ENCODE measurements around the gene GRIK5.

The GRIK5 gene

GRCh38 chr19:42038666-42039065 is 31.3 kb downstream of the GRIK5 start:
- TF ChIP-seq, protein P1, sequence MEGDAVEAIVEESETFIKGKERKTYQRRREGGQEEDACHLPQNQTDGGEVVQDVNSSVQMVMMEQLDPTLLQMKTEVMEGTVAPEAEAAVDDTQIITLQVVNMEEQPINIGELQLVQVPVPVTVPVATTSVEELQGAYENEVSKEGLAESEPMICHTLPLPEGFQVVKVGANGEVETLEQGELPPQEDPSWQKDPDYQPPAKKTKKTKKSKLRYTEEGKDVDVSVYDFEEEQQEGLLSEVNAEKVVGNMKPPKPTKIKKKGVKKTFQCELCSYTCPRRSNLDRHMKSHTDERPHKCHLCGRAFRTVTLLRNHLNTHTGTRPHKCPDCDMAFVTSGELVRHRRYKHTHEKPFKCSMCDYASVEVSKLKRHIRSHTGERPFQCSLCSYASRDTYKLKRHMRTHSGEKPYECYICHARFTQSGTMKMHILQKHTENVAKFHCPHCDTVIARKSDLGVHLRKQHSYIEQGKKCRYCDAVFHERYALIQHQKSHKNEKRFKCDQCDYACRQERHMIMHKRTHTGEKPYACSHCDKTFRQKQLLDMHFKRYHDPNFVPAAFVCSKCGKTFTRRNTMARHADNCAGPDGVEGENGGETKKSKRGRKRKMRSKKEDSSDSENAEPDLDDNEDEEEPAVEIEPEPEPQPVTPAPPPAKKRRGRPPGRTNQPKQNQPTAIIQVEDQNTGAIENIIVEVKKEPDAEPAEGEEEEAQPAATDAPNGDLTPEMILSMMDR (IDR thresholded peaks at IDR 0.05) = no peak

DNA sequence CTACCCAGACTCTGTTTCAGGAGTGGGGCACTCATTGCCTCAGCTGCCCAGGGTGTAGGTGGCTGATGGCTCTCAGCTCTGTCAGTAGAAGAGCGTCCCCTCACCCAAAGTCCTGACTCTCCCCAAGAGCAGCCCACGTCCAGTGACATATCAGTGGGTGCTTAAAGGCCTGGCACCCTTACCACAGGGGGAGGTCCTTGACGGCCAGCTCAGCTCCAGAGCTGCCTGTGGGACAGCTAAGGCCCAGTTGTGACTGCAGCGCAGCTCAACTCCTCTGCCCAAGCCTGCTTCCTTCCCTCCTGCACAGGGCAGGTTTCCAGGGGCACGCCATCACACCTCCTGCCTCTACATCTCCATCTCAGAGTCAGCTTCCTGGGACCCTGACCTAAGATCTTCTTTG is 32.4 kb downstream of the GRIK5 start:
- TF ChIP-seq, protein P1 (IDR thresholded peaks at IDR 0.05) = no peak

- TF ChIP-seq, protein P1 (IDR thresholded peaks at IDR 0.05) = peak; percentile 70
These were observed 35.2 kb downstream of the GRIK5 start for GRCh38 chr19:42034640-42035391.

GRCh38 chr19:42033413-42033812 is 36.6 kb downstream of the GRIK5 start:
- TF ChIP-seq, protein P1 (IDR thresholded peaks at IDR 0.05) = no peak

- TF ChIP-seq, protein P1 (IDR thresholded peaks at IDR 0.05) = no peak
These were observed 37.6 kb downstream of the GRIK5 start for GRCh38 chr19:42032431-42032830.

DNA sequence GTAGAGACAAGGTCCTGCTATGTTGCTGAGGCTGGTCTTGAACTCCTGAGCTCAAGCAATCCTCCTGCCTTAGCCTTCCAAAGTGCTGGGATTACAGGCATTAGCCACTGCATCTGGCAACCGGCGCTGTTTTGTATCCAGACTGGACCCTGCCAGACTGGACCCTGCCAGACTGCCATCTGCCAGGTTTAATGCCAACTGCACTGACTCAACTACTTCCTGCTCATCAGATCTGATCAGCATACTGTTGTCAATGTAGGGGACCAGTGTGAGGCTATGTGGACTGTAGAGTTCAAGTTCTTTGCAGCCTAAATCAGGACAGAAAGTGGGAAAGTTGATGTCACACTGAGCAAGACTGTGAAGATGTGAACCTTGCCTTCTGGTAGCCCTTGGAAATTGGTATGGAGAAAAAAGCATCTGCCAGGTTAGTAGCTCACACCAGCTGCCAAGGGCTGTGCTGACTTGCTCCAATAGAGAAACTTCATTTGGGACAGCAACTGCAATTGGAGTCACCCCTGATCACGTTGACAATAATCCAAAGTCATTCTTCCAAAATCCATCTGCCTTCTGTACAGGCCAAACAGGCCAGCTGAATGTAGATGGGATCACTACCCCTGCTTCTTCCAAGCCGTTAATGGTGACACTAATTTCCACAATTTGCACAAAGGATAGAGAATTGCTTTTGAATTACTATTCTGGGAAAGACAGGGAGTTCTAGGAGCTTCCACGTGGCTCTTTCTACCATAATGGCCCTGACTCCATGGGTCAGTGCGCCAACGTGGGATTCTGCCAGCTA is 39.2 kb downstream of the GRIK5 start:
- TF ChIP-seq, protein P1 (IDR thresholded peaks at IDR 0.05) = no peak

DNA sequence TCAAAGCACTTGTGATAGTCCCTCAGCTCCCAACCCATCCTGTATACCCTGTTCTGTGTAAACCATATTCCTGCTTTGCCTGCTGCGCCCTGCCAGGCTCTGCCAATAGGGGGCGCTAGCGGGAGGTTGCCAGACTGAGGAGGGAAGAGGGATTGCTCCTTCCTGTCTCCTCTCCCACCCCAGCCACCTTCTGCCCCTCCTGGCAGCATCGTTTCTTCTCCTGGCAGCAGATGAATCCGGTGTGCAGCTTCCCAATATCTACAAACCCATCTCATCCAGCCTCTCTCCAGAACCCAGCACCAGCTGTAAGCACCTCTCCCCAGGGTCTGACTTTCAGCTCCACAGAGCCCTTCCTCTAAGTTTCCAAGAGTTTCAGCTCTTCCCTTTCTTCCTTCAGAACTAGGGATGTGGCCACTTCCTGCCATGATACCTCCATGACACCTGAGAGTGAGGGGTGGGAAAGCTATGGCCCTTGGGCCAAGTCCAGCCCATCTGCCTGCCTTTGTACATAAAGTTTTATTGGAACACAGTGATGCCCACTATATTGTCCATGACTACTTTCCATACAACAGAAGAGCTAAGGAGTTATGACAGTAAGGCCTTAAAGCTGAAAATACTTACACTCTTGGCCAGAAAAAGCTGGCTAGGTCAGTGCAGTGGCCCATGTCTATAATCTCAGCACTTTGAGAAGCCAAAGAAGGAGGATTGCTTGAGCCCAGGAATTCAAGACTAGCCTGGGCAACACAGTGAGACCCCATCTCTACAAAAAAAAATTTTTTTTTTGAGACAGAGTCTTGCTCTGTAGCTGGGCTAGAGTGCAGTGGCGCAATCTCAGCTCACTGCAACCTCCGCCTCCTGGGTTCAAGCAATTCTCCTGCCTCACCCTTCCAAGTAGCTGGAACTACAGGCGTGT is 41.4 kb downstream of the GRIK5 start:
- TF ChIP-seq, protein P1 (IDR thresholded peaks at IDR 0.05) = peak; percentile 47; the same call in 1 of the 2 replicates
